GM15510 (cell line): ENCODE data around the gene ACRBP.

ENCODE experiments used
- POLR2A ChIP-seq: IDR thresholded peaks from 3 replicates; pipeline ENCODE4 v1.6.1; 2011; ENCODE audit warnings: borderline replicate concordance; ENCODE audit not compliant: insufficient read length; ENCODE audit errors: extremely low read depth

Gene ACRBP

GRCh38 chr12:6632026-6632983 is 14.9 kb downstream of the ACRBP start:
- peak; percentile 57 for TF ChIP-seq POLR2A

GRCh38 chr12:6631549-6631961 is 15.7 kb downstream of the ACRBP start:
- TF ChIP-seq POLR2A, result peak; percentile 26

GRCh38 chr12:6630736-6631135 is 16.5 kb downstream of the ACRBP start:
- TF ChIP-seq POLR2A, result no peak

GRCh38 chr12:6627616-6628015 is 19.6 kb downstream of the ACRBP start:
- TF ChIP-seq POLR2A, result no peak

GRCh38 chr12:6626654-6627283 is 20.5 kb downstream of the ACRBP start:
- TF ChIP-seq POLR2A, result no peak

- no peak for TF ChIP-seq POLR2A
These were observed 26.4 kb downstream of the ACRBP start for GRCh38 chr12:6620885-6621274.

- TF ChIP-seq POLR2A, result no peak
These were observed 26.9 kb downstream of the ACRBP start for GRCh38 chr12:6620137-6620884.

GRCh38 chr12:6618483-6619225 is 28.6 kb downstream of the ACRBP start:
- TF ChIP-seq POLR2A, result no peak

- TF ChIP-seq POLR2A, result no peak
These were observed 31.4 kb downstream of the ACRBP start for GRCh38 chr12:6615802-6616201.

GRCh38 chr12:6614513-6615172 is 32.6 kb downstream of the ACRBP start:
- no peak for TF ChIP-seq POLR2A

GRCh38 chr12:6613776-6614512 is 33.3 kb downstream of the ACRBP start:
- TF ChIP-seq POLR2A, result no peak

- TF ChIP-seq POLR2A, result no peak
These were observed 34.0 kb downstream of the ACRBP start for GRCh38 chr12:6613015-6613775.

GRCh38 chr12:6612652-6613014 is 34.6 kb downstream of the ACRBP start:
- no peak for TF ChIP-seq POLR2A
